ENCODE data around the gene DDX3X.
"Not testable (repeated sequence)": the region's sequence is repeated elsewhere in the genome, so short reads cannot be mapped to it uniquely, and the experiment has no call there.

The DDX3X gene

GRCh38 chrX:41332005-41332404, 2.0 kb upstream of the DDX3X start:
- no peak for DNase-seq

GRCh38 chrX:41332408-41333002, 1.5 kb upstream of the DDX3X start:
- no peak for DNase-seq

GRCh38 chrX:41333003-41333743, 789 bp upstream of the DDX3X start:
- peak; percentile 84 for DNase-seq

GRCh38 chrX:41334363-41335197, 618 bp downstream of the DDX3X start:
- DNase-seq, result peak; percentile 76

GRCh38 chrX:41335198-41335957, 1.4 kb downstream of the DDX3X start:
- no peak for DNase-seq

- no peak for DNase-seq
Observed at GRCh38 chrX:41335958-41336331, 2.0 kb downstream of the DDX3X start.

GRCh38 chrX:41336447-41336846, 2.5 kb downstream of the DDX3X start:
- DNase-seq, result no peak

GRCh38 chrX:41337140-41337539, 3.2 kb downstream of the DDX3X start:
- DNase-seq, result no peak

GRCh38 chrX:41338436-41338835, 4.5 kb downstream of the DDX3X start:
- DNase-seq, result no peak

GRCh38 chrX:41339148-41339547, 5.2 kb downstream of the DDX3X start:
- no peak for DNase-seq

GRCh38 chrX:41344053-41344452, 10.1 kb downstream of the DDX3X start:
- DNase-seq, result no peak

GRCh38 chrX:41347186-41347585, 13.2 kb downstream of the DDX3X start:
- no peak for DNase-seq

- DNase-seq, result no peak
Observed at GRCh38 chrX:41348551-41348950, 14.6 kb downstream of the DDX3X start.

- no peak for DNase-seq
Observed at GRCh38 chrX:41350150-41350975, 16.4 kb downstream of the DDX3X start.

- no peak for DNase-seq
Observed at GRCh38 chrX:41350976-41351569, 17.1 kb downstream of the DDX3X start.

GRCh38 chrX:41351923-41352322, 18.0 kb downstream of the DDX3X start:
- no peak for DNase-seq

GRCh38 chrX:41352329-41352838, 18.4 kb downstream of the DDX3X start:
- no peak for DNase-seq

GRCh38 chrX:41353985-41354384, 20.0 kb downstream of the DDX3X start:
- DNase-seq, result no peak

- DNase-seq, result no peak
Observed at GRCh38 chrX:41369152-41369551, 35.2 kb downstream of the DDX3X start.

- not testable (repeated sequence) for DNase-seq
Observed at GRCh38 chrX:41371575-41371974, 37.6 kb downstream of the DDX3X start.

- no peak for DNase-seq
Observed at GRCh38 chrX:41373989-41374606, 40.1 kb downstream of the DDX3X start.
